HG02840 (cell line): ENCODE results near the gene FBXO27.
"Not testable (repeated sequence)": the region's sequence is repeated elsewhere in the genome, so short reads cannot be mapped to it uniquely, and the experiment has no call there.

Experiments used
- ATAC-seq: cut with Tn5 transposase; IDR thresholded peaks from one replicate; pipeline ENCODE4 v1.9.1; 2021; ENCODE audit warnings: mild to moderate bottlenecking, moderate library complexity, moderate number of reproducible peaks; ENCODE audit not compliant: unreplicated experiment, low FRiP score

FBXO27 gene, protein sequence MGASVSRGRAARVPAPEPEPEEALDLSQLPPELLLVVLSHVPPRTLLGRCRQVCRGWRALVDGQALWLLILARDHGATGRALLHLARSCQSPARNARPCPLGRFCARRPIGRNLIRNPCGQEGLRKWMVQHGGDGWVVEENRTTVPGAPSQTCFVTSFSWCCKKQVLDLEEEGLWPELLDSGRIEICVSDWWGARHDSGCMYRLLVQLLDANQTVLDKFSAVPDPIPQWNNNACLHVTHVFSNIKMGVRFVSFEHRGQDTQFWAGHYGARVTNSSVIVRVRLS

DNA sequence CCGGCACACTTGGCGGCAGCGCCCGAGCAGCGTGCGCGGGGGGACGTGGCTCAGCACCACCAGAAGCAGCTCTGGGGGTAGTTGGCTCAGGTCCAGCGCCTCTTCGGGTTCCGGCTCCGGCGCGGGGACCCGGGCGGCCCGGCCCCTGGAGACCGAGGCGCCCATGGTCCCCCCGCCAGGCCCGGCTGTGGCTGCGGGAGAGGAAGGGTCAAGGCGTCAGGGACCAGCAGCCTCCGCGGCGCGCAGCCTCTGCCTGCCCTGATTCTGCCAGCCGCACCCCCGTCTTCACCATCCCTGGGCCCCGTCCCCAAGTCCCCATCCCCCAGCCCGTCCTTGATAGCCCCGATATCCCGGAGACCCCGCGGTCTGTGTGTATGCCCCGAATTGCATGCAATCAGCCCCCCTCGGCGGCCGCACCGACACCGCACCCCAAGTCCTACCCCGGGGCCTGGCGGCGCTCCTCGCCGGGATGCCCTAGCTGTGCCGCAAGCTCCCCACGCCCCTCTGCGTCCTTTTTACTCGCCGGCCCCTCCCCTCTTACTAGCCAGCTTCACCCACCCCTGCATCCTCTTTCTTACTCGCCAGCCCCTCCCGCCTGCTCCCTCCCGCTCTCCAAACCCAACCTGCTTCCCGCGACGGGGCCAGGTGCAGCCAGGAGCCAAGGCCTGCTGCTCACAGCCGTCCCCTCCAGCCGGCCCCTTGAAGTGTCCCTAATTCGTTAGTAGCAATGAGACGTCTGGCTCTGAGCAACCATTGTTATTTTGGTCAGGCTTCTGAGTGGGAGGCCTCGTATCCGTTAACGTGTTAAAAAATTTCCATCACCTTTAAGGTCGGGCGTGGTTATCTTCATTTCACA lies at the start of gene FBXO27:
Gene FBXO27, minus strand, starts transcription at position 487 of the 856 bp plus-strand sequence. Its CDS starts 322 bp downstream, at position 165.
- ATAC-seq, result no peak

DNA sequence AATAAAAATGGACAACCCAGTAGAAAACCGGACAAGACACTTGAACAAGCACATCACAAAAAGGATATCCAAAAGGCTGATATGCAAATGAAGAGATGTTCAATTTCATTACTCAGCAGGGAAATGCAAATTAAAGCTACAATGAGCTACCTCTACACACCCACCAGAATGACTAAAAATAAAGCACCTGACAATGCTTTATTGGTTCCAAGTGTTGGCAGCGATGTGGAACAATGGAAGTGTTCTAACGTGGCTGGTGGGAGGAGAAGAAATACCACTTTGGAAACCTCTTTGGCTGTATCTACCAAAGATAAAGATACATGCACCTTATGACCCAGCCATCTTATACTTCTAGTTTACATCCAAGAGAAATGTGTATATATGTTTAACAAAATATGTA lies 48.1 kb upstream of the FBXO27 start:
- ATAC-seq, result no peak

DNA sequence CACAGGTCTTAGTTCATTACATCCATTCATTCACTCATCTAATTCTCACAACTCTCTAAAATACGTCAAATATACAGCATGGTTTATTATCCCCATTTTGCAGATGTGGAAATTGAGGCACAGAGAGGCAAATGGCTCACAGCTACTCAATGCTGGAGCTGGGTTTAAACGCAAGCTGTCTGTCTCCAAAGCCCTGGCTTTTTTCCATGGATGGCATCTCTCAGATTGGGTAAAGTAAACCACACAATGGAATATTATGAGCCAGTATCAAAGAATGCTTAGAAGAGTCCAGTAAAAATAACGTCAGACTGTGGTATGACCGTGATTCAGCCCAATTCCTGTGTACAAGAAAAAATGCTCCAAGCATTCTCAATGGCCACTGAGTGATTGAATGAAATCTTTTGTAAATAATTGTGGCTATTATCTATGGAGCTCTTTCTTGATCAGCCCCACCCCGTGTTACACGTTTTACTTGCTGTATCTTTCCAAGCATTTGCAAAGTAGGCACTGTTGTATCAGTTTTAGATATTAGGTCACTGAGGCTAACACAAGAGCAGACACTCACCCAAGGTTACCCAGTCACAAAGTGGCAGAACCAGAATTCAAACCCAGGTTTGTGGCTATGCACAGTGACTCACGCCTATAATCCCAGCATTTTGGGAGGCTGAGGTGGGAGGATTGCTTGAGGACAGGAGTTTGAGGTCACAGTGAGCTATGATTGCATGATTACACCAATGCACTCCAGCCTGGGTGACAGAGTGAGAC lies 46.3 kb upstream of the FBXO27 start:
- no peak for ATAC-seq

DNA sequence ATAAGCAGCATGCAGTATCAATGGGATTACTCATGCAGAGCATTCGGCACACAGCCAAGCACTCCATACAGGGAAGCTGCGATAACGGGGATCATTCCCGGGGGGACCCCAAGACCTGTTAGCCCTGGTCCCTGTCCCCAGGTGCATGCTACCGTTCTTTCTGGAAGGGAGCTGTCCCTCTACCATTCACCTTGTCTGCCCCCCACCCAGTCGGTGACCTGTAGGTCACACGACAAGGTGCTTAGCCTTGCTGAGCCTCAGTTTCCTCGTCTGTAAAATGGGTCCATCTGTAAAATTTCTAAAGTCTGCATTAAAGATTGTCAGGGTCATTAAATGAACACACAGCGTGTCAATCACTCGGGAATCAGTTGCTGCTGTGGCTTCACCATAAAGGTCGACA lies 45.0 kb upstream of the FBXO27 start:
- ATAC-seq, result no peak

DNA sequence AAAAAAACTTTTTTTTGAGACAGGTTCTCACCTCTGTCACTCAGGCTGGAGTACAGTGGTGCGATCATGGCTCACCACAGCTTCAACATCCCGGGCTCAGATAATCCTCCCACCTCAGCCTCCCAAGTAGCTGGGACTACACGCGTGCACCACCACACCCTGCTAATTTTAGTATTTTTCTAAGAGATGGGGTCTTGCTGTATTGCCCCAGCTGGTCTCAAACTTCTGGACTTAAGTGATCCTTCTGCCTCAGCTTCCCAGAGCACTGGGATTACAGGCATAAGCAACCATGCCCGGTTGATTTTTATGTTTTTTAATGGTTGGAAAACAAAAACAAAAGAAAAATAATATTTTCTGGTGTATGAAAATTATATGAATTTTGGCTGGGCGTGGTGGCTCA lies 42.6 kb upstream of the FBXO27 start:
- no peak for ATAC-seq

DNA sequence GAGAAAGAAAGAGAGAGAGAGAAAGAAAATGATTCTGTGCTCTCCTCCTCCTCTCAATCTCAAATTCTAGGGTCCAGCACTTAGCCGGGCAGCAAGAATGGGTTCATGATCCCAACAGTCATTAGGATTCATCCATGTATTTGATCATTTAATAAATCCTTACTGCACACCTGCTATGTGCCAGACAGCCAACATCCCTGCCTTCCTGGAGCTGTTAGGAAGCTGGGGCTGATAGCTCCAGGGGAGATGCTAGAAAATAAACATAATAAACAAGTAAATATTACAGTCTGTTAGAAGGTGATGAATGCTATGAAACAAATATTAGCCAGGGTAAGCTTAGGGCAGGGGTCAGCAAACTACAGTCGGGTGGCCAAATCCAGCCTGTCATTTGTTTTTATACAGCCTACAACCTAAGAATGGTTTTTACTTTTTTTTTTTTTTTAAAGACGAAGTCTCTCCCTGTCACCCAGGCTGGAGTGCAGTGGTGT lies 41.9 kb upstream of the FBXO27 start:
- ATAC-seq, result no peak

DNA sequence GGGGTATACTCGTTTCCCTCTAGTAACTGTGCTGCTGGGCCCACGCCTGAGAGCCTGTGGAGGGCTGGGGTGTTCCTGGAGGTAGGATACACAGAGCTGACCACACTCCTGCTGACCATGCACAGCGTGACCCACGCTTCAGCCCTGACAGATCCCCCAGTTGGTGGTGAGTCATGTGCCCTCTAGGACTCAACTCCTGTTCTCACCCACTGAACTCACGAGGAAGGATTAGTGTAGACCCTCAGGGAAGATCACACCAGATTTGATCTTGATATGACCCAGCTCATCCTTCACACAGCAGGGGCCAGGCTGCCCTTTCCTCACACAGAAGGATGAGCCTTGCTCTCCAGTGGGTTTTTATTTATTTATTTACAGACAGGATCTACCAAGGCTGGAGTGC lies 38.5 kb upstream of the FBXO27 start:
- ATAC-seq, result no peak

DNA sequence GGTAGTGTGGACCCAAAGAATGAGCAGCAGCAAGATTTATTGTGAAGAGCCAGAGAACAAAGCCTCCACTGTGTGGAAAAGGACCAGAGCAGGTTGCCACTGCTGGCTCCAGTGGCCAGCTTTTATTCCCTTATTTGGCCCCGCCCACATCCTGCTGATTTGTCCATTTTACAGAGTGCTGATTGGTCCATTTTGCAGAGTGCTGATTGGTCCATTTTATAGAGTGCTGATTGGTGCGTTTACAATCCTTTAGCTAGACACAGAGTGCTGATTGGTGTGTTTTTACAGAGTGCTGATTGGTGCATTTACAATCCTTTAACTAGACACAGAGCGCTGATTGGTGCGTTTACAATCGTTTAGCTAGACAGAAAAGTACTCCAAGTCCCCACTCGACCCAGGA lies 35.9 kb upstream of the FBXO27 start:
- not testable (repeated sequence) for ATAC-seq

DNA sequence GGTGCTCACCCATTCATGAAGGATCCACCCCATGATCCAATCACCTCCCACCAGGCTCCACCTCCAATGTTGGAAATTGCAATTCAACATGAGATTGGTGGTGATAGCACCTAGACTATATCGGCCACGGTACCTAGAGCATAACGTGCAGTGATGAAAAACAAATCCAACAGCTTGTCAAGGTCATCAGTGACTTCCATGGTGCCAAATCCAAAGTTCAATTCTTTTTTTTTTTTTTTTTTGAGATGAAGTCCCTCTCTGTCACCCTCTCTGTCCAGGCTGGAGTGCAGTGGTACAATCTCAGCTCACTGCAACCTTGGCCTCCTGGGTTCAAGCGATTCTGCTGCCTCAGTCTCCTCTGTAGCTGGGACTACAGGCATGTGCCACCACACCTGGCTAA lies 34.8 kb upstream of the FBXO27 start:
- no peak for ATAC-seq

DNA sequence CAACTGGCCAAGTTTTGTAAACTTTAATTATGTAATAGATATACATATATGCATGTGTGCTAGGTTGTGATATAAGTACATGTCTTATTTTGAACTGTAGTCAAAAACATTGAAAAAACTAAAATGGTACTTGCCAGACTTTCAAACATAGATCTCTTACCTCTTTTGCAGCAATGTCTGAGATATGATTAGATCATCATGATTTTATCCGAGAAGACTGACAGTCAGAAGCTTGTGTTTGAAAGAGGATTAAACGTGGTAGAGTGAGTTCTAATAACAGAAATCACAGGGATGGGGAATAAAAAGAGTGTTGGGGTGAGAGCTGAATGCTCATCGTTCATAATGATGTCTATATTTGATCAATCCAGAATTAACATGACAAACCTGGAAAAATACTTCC lies 33.6 kb upstream of the FBXO27 start:
- ATAC-seq, result no peak

DNA sequence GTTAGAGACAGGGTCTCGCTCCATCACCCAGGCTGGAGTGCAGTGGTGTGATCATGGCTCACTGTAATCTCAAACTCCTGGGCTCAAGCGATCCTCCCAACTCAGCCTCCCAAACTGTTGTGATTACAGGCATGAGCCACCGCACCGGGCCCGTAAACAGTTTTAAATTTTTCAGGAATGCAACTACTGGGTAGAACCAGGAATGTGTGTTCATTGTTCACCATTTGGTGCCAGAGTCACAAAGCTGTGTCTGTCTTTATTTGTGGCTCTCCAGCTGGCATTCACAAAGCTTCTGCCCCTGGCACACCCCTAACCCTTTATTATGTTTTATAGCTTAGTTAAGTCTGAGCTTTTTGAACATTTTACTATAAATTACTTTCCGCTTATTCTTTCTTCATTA lies 32.1 kb upstream of the FBXO27 start:
- no peak for ATAC-seq

DNA sequence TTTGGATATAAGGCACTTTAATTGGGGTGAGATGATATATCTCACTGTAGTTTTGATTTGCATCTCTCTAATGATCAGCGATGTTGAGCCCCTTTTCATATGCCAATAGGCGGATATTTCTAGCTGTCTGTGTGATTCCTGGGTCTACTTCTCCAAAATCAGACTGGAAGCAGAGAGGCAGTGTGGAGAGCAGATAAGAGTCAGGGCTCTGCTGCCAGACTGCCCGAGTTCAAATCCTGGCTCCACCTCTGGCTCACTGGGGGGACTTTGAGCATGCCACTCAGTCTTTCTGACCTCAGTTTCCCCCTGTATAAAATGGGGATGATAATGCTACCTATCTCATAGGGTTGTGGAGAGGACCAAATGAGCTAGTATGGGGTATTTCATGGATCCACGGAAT lies 27.8 kb upstream of the FBXO27 start:
- no peak for ATAC-seq

DNA sequence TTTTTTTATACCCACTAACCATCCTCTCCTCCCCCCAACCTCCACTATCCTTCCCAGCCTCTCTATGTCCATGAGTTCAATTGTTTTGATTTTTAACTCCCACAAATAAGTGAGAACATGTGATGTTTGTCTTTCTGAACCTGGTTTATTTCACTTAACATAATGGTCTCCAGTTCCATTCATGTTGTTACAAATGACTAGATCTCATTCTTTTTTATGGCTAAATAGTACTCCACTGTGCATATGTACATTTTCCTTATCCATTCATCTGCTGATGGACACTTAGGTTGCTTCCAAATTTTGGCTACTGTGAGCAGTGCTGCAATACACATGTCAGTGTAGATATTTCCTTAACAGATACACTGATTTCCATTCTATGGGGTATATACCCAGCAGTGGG lies 27.0 kb upstream of the FBXO27 start:
- no peak for ATAC-seq

DNA sequence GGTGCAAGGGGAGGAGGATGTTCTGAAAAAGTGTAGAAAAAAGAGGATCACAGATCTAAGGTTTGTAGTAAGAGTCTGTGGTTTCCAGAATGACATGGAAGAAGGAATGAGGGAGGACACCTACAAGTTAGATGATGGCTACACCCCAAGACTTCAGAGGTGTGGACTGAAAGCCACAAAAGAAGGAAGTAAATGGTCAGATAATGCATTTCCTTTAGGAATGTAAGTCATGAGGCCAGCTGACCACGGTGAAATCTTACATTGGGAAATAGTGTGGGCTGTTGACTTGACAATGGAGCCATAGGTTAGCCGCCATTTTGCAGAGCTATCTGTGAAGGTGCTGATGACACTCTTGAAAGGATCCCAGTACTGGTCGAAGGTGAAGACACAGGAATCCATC lies 25.3 kb upstream of the FBXO27 start:
- ATAC-seq, result no peak

DNA sequence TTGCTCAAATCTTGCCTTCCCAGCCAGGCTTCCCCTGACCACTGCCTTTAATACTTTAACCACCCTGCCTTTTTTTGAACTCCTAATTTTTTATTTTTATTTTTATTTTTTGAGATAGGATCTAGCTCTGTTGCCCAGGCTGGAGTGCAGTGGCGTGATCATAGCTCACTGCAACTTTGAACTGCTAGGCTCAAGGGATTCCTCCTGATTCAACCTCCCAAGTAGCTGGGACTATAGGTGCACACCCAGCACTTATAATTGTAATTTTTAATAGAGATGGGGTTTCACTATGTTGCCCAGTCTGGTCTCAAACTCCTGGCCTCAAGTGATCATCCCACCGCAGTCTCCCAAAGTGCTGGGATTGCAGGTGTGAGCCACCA lies 21.7 kb upstream of the FBXO27 start:
- no peak for ATAC-seq

DNA sequence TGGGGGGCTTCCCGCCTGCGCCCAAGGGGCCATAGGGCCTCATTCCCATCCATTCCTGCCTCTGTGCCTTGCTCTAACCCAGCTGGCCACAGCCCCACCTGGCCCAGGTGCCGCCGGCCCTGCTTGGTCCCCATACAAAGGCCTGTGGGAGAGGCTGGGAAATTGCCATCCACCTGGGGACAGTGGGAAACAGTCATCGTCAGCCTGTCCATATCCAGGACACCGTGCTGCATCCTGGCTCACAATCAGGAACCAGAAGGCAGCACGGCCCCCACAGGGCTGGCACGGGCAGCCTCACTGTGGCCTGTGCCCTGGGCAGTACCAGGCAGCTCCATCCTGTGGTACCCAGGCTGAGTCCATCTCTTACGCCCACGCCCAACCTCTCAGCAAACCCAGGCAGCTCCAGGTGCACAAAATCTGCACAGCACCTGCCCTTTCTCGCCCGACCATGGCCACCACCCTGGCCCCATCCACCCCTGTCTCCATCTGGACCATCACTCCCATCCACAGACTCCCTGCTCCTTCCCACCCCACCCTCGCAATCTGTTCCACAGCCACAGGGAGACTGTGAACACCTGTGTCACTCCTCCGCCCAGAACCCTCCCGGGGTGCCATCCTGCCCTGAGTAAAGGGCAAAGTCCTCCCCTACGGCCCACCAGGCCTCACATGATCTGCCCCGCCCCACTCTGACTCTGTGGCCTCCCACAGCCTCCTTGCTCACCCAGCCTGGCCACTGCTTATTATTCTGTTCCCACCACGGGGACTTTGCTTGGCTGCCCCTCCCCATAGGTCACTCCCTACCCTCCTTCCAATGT lies 21.1 kb upstream of the FBXO27 start:
- ATAC-seq, result no peak

DNA sequence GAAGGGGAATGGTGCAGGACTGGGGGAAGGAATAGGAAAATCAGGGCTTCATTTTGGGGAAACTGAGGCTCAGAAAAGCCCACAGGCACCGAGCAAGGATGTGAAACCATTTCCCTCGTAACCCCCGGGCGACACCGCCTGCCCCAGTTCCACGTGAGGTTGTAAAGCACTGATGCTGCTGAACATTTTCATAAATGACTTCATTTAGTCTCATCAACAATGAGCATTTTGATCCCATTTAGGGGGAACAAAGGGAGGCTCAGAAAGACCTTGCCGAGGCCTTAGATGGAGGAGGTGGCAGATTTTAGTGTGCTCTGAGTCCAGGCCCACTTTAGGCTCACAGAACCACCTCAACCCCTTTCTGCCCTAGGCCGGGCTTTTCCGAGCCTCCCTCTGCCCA lies 20.5 kb upstream of the FBXO27 start:
- ATAC-seq, result no peak

DNA sequence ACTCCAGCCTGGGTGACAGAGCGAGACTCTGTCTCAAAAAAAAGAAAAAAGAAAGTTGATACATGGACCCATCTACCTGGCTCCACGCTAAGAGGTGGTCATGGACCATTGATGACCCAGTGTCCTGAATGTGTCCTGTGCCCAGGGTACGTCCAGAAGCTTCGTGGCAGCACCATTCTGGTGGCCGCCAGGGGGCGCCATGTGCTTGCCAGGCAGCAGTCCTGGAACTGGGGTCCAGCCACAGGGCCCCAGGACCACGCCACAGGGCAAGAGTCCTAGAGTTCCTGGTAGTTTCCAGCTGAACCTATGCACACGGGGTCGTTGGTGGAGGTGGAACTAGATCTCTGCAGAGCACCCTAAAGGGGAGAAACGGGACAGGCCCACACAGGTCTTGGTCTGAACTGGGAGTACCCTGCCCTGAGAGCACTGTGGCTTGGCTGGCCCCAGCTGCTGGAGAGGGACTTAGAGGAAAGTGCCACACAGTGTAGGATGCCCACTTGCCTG lies 19.9 kb upstream of the FBXO27 start:
- no peak for ATAC-seq

DNA sequence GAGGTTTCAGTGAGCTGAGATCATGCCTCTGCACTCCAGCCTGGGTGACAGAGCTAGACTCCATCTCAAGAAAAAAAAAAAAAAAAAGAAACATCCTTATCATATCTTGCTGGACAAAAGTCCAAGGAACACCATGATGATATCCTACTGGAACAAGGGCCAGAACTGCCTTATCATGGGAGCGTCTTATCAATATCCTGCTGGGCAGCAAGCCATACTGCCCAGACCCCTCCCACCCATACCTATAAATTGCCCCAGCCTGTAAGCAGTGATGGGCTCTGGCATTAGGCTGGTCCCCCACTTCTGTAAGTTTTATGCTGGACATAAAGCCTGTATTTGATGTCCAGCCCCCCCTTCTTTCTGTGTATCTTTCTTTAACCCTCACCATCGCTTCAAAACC lies 14.7 kb upstream of the FBXO27 start:
- ATAC-seq, result no peak
